HG03571 (cell line): ENCODE data around the gene PPP4C.
"Not testable (repeated sequence)": the region's sequence is repeated elsewhere in the genome, so short reads cannot be mapped to it uniquely, and the experiment has no call there.

Experiments
- ATAC-seq: cut with Tn5 transposase; IDR thresholded peaks from one replicate; pipeline ENCODE4 v1.9.1; 2021; ENCODE audit not compliant: unreplicated experiment

The PPP4C gene

DNA sequence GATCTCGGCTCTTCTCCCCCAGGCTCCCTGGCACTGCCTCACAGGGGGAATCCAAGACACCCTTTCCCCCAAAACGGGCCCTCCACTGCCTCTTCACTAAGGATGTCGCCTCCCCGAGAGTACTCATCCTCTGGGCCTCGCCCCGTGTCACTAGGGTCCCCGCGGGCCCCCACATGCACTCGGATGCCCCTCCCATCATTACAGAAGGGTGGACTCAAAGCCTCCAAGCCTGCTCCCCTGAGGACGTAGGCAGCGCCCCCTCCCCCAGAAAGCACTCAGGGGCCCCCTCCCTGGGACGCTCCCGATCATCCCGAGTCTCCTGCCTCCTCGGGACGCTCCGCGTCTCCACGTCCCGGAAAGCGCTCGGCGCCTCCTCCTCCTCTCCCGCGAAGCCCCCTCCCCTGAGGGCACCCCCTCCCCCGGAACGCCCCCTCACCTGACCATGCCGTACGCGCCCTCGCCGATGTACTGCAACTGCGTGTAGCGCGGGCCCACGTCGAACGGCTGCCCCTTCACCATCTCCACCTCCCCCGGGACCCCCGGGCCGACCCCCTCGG, 46.9 kb downstream of the PPP4C start:
- ATAC-seq, result no peak

DNA sequence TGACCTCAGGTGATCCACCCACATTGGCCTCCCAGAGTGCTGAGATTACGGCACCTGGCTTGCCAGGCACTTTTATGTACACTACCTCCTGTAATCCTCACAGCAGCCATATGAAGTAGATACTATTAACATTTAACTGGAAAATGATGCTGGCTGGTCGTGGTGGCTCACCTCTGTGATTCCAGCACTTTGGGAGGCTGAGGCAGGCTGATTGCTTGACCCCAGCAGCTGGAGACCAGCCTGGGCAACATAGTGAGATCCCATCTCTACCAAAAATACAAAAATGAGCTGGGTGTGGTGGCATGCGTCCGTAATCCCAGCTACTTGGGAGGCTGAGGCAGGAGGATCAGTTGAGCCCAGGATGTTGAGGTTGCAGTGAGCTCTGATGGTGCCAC, 49.2 kb downstream of the PPP4C start:
- no peak for ATAC-seq

- ATAC-seq, result not testable (repeated sequence)
Measured at GRCh38 chr16:30125690-30126089, 49.9 kb downstream of the PPP4C start.

GRCh38 chr16:30127993-30128392, 52.2 kb downstream of the PPP4C start:
- ATAC-seq, result no peak

GRCh38 chr16:30131869-30132475, 56.2 kb downstream of the PPP4C start:
- ATAC-seq, result no peak

- no peak for ATAC-seq
Measured at GRCh38 chr16:30132591-30132990, 56.8 kb downstream of the PPP4C start.
